ENCODE measurements around the gene KRT36. TPM values are rescaled to one million over a fixed set of nuclear protein-coding genes. Genes with fewer than 3 reads are reported as not detected.

Gene KRT36
- total RNA-seq, 1 donor from 2014 or later = not detected

GRCh38 chr17:41504246-41504977, 14.7 kb upstream of the KRT36 start:
- DNase-seq (ENCODE audit: low read depth in 2 of 2) = no peak

DNA sequence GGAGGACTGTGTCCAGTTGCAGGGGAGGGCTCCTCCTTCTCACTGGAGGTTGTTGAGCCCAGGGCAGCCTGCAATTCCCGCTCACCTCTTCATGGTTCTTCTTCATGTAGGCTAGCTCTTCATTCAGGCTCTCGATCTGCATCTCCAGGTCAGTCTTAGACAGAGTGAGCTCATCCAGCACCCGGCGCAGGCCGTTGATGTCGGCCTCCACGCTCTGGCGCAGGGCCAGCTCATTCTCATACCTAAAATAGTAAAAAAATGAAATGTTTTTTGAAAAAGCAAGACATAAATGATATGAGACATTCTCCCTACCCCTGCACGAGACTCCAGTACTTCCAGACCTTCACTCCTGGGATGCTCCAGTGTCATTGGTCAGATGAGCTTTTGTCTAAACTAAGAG, 13.5 kb upstream of the KRT36 start:
- DNase-seq (ENCODE audit: low read depth in 2 of 2) = no peak

DNA sequence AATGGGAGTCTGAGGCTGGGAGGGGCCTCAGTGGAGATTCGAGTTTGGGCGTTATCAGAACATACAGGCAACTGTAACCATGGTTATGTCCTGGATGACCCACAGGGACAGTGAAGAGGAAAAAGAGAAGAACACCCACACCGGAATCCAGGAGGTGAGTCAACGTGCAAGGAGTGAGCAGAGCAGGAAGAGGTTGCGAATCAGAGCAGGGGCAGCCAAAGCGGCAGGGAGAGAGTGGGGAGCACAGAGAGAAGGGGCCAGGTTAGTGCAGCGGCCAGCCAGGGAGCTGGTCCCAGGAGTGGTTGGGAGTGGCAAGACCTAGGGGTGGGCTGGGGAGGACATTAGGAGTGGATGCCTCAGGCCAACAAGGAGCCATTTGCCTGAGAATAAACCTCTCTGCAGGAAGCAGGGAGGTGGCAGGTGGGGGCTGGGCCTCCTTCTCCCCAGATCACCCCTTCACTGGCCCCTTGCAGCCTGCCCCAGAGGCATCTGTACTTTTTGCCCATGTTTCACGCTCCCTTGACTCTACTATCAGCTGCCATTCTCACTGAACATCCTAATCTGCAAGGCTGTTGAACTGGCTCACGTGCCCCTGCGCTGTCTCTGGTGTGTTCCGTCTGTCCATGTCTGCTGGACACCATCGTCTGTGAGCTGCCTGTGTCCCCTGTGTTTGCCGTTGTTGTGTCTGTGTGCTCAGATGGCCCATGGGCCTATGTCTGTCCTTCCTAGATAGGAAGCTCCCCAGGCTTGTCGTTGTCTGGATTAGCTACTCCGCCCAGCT, 10.6 kb upstream of the KRT36 start:
- DNase-seq (ENCODE audit: low read depth in 2 of 2) = peak; percentile 58 to 72

- DNase-seq (ENCODE audit: low read depth in 2 of 2) = no peak
Observed at GRCh38 chr17:41499714-41500113, 10.0 kb upstream of the KRT36 start.

GRCh38 chr17:41498276-41498675, 8.6 kb upstream of the KRT36 start:
- DNase-seq (ENCODE audit: low read depth in 2 of 2) = no peak

GRCh38 chr17:41496803-41497484, 7.2 kb upstream of the KRT36 start:
- DNase-seq (ENCODE audit: low read depth in 2 of 2) = peak; percentile 68 to 81

DNA sequence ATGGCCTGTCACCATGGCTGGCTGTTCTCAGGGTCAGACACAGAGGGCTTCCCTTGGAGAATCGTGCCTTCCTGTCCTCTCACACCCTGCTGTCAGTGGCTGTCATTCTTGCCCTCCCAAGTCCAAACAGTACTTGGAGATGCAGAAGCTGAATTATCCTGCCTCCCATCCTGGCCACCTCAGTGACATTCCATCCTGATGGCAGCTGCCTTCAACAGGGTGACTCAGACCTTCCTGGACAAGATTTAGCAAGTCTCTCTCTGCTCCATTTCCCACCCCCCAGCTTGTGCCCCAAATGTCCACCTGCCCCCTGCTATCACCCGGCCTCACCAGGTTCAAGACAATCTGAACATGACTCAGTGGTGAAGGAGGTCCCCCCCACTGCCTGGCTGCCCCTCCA, 4.8 kb upstream of the KRT36 start:
- peak in 1 of 2 donors; percentile 35 for DNase-seq (ENCODE audit: low read depth in 2 of 2)

DNA sequence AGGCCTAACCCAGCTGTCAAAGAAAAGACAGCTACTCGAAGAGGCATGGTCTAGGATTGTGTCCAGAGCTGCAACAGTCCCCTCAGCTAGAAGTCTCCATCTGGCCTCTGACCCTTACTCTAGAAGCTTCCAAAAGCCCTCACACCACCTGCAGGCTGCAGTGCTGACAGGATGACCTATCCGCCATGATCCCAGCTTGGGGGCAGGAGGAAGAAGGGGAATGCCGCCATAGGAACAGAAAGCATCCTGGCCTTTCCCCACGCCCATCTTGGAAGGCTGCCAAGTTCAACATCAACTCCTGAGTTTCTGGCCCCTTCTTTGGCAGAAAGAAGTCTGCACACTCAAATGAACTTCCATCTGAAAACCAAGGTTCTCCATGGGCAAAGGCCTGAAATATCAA, 3.1 kb upstream of the KRT36 start:
- peak; percentile 79 to 92 for DNase-seq (ENCODE audit: low read depth in 2 of 2)

- peak; percentile 75 to 77 for DNase-seq (ENCODE audit: low read depth in 2 of 2)
Observed at GRCh38 chr17:41492351-41492750, 2.6 kb upstream of the KRT36 start.

DNA sequence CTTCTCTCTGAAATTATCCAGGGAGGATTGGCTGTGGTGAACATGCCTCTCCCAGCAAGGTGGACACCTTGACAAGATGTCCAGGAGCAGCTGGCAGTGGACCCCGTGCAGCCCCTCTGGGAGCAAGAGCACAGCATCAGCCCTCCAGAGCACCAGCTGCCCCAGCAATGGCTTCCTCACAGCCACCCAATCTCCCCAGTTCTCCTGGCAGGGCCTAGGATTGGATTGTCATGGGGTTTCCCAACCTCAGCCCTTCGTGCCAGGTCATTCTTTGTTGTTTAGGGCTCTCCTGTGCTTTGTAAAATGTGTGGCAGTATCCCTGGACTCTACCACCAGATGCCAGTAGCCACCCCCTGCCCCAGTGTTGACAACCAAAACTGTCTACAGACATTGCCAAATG, 1.8 kb upstream of the KRT36 start:
- DNase-seq (ENCODE audit: low read depth in 2 of 2) = no peak

GRCh38 chr17:41490000-41490990, 585 bp upstream of the KRT36 start:
- DNase-seq (ENCODE audit: low read depth in 2 of 2) = no peak

DNA sequence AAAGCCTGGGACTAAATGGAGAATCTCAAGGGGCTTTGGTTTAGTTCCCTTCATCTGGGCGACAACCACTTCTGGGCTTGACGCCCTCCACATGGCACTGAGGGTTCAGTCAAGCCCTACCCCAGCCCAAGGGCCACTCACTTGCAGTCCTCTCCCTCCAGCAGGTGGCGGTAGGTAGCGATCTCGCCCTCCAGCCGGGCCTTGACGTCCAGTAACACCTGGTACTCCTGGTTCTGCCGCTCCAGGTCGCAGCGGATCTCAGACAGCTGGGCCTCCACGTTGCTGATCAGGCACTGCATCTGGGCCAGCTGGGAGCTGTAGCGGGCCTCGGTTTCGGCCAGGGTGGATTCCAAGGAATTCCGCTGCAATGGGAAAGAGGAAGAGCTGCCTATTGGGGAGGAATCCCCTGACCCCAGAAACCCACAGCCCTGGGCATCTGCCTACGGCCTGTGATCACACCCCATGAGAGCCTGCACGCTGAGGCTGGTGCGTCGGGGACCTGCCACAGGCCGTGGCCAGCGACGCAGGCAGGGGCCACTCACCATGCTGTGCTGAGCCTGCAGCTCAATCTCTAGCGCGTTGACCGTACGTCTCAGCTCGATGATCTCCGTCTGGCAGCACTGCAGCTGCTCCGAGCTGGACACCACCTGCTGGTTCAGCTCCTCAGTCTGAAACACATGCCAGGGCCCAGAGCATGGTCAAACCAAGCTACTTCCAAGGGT, 2.7 kb downstream of the KRT36 start:
- DNase-seq (ENCODE audit: low read depth in 2 of 2) = peak in 1 of 2 donors; percentile 26

GRCh38 chr17:41486316-41486715, 3.4 kb downstream of the KRT36 start:
- DNase-seq (ENCODE audit: low read depth in 2 of 2) = no peak

- no peak for DNase-seq (ENCODE audit: low read depth in 2 of 2)
Observed at GRCh38 chr17:41484920-41485904, 4.5 kb downstream of the KRT36 start.

GRCh38 chr17:41483991-41484826, 5.5 kb downstream of the KRT36 start:
- peak; percentile 68 to 93 for DNase-seq (ENCODE audit: low read depth in 2 of 2)

- DNase-seq (ENCODE audit: low read depth in 2 of 2) = no peak
Observed at GRCh38 chr17:41483531-41483930, 6.2 kb downstream of the KRT36 start.

GRCh38 chr17:41481036-41481435, 8.7 kb downstream of the KRT36 start, which contains the start of gene KRT35:
Gene KRT35 (minus strand): TSS chr17:41481151. CDS start chr17:41481097, 54 bp downstream.
- no peak for DNase-seq (ENCODE audit: low read depth in 2 of 2)

GRCh38 chr17:41480581-41480980, 9.1 kb downstream of the KRT36 start:
- DNase-seq (ENCODE audit: low read depth in 2 of 2) = no peak
